ENCODE data around the gene CRACR2B. TPM values are rescaled to one million over a fixed set of nuclear protein-coding genes. Genes with fewer than 3 reads are reported as not detected.

The CRACR2B gene
- total RNA-seq, 2 donors from 2014 or later, result 117 to 122 TPM

GRCh38 chr11:833114-833791, 5.5 kb downstream of the CRACR2B start:
- intact Hi-C loops (cut with DNase I, micrococcal nuclease), result no loop called here
- DNase-seq (peak; percentile 58 to 76), ATAC-seq (peak; percentile 51)

- peak; percentile 10 for ATAC-seq
- peak; percentile 45 to 59 for DNase-seq
- intact Hi-C loops (cut with DNase I, micrococcal nuclease), result no loop called here
Measured at GRCh38 chr11:833849-834311, 6.2 kb downstream of the CRACR2B start.

GRCh38 chr11:834371-835316, 6.9 kb downstream of the CRACR2B start:
- intact Hi-C loops (cut with DNase I, micrococcal nuclease), result no loop called here
- ATAC-seq (peak; percentile 60), DNase-seq (peak; percentile 82 to 85)

GRCh38 chr11:836274-836673, 8.6 kb downstream of the CRACR2B start:
- ATAC-seq (no peak), DNase-seq (peak in 1 of 2 donors; percentile 12)
- intact Hi-C loops (cut with DNase I, micrococcal nuclease), result no loop called here

- intact Hi-C loops (cut with DNase I, micrococcal nuclease), result no loop called here
- no peak for ATAC-seq
- peak in 1 of 2 donors; percentile 7 for DNase-seq
Measured at GRCh38 chr11:836700-837099, 9.0 kb downstream of the CRACR2B start.

GRCh38 chr11:837189-837989, 9.7 kb downstream of the CRACR2B start:
- ATAC-seq, result no peak
- intact Hi-C loops (cut with DNase I, micrococcal nuclease), result no loop called here
- peak in 1 of 2 donors; percentile 22 for DNase-seq

- intact Hi-C loops (cut with DNase I, micrococcal nuclease), result no loop called here
- DNase-seq, result no peak
- ATAC-seq, result no peak
Measured at GRCh38 chr11:837990-838307, 10.2 kb downstream of the CRACR2B start.

- DNase-seq (peak; percentile 59 to 74), ATAC-seq (peak; percentile 15)
- intact Hi-C loops (cut with DNase I, micrococcal nuclease), result no loop called here
Measured at GRCh38 chr11:838441-839279, 10.9 kb downstream of the CRACR2B start.

- ATAC-seq (no peak), DNase-seq (no peak)
- intact Hi-C loops (cut with DNase I, micrococcal nuclease), result no loop called here
Measured at GRCh38 chr11:839280-839623, 11.5 kb downstream of the CRACR2B start.

- DNase-seq, result no peak
- intact Hi-C loops (cut with DNase I, micrococcal nuclease), result no loop called here
- ATAC-seq, result no peak
Measured at GRCh38 chr11:839875-840617, 12.3 kb downstream of the CRACR2B start.

- intact Hi-C loops (cut with DNase I, micrococcal nuclease), result no loop called here
- DNase-seq (no peak), ATAC-seq (peak; percentile 31)
Measured at GRCh38 chr11:841981-842369, 14.3 kb downstream of the CRACR2B start.

GRCh38 chr11:842370-843002, 14.8 kb downstream of the CRACR2B start, which contains the start of the genes POLR2L and TSPAN4:
POLR2L (minus strand) TSS chr11:842529; CDS start chr11:842508, 21 bp downstream.
TSPAN4 (plus strand) TSS chr11:842852; CDS start chr11:850305, 7,453 bp downstream.
- peak; percentile 69 for ATAC-seq
- DNase-seq, result peak; percentile 82 to 93
- intact Hi-C loops (cut with DNase I, micrococcal nuclease), result no loop called here

- DNase-seq (no peak), ATAC-seq (no peak)
- intact Hi-C loops (cut with DNase I, micrococcal nuclease), result no loop called here
Measured at GRCh38 chr11:843086-843734, 15.5 kb downstream of the CRACR2B start.

GRCh38 chr11:843818-844692, 16.3 kb downstream of the CRACR2B start:
- ATAC-seq (no peak), DNase-seq (peak; percentile 78 to 89)
- intact Hi-C loops (cut with DNase I, micrococcal nuclease), result no loop called here

- intact Hi-C loops (cut with DNase I, micrococcal nuclease), result no loop called here
- DNase-seq (peak; percentile 73 to 88), ATAC-seq (peak; percentile 1)
Measured at GRCh38 chr11:844693-845644, 17.2 kb downstream of the CRACR2B start.

Data from left colon (tissue), 2 donors.